Measurements from ENCODE around the gene EYS.

EYS gene

DNA sequence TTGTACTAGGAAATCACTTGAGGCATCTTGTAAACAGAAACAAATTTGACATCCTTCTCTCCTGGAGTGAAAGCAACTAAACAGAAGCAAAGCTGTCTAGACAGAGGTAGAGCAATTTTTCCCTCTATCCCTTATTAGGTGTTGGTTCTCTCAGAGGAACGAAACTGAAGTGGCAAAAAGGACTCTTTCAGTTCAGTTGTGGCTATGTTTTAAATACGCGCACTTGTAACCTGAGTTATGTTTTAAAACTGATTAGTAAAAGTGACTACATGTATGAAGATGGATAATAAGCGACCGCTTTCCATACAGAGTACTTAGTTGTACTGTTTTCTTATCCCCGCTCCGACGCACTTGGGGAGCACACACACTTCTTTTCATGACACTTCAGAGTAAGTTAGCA lies 1520.4 kb downstream of the EYS start:
- H3K27ac ChIP-seq, result no peak overlapping the region
- TF ChIP-seq ZFX (IDR thresholded peaks at IDR 0.05) (no peak), CTCF (conservative IDR thresholded peaks at IDR 0.05) (no peak)

DNA sequence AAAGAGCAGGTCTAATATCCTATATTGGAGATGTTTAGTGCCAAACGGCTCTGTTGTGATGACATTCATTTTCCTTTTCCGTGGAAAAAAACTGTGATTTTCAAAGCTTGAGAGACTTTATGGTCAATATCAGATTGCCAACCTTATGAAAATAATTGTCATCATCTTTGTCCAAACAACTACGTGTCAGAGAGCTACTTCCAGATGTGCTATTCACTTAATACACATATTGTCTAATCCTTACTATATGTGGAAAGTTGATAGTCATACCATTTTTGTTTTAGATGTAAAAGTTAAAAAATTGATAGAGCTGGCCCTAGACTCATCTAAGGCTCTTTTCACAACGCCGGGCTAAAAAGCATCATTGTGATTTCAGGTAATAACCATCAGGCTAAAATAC lies 1521.4 kb downstream of the EYS start:
- TF ChIP-seq ZFX (IDR thresholded peaks at IDR 0.05) (no peak), CTCF (conservative IDR thresholded peaks at IDR 0.05) (no peak)
- H3K27ac ChIP-seq, result no peak overlapping the region

DNA sequence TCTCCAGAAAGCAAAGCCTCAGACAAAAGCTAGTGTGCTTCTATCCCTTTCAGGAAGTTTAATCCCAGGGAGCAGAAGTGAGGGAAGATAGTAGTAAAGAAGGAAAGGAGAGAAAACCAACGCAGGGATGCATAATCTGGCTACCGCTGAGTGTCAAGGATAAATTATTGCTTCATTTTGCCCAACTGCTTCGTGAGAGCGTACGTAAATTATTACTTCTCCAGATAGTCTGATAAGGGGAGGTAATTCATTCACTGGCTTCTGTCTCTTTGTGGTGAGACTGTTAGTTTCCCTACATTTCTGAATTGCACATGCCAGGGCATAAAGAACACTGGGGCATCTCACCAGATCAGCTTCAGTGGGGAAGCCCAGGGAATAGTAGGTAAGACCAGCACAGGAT lies 1531.7 kb downstream of the EYS start:
- no peak overlapping the region for H3K27ac ChIP-seq
- no peak for TF ChIP-seq ZFX (IDR thresholded peaks at IDR 0.05)
- no peak for TF ChIP-seq CTCF (conservative IDR thresholded peaks at IDR 0.05)

- H3K27ac ChIP-seq, result no peak overlapping the region
- no peak for TF ChIP-seq CTCF (conservative IDR thresholded peaks at IDR 0.05)
- no peak for TF ChIP-seq ZFX (IDR thresholded peaks at IDR 0.05)
Observed at GRCh38 chr6:64170316-64170715, 1536.7 kb downstream of the EYS start.

DNA sequence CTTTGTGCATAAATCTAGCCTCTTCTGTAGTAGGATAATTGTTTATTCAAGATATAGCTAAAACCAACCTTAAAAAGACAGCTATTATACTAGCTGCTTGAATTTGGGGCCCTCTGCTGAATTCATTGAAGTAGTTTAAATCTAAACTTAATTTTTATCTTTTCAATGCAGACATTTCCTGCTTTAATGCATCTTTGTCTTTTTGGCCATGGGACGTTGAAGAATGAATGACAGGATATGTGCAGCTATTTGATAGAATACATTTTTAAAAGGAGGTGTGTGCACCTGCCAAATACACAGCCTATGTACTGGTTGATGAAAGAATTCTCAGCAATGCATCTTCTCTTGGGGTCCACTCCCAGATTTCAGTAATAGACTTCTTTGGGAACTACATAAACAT lies 1546.5 kb downstream of the EYS start:
- no peak overlapping the region for H3K27ac ChIP-seq
- TF ChIP-seq ZFX (IDR thresholded peaks at IDR 0.05) (no peak), CTCF (conservative IDR thresholded peaks at IDR 0.05) (no peak)

- TF ChIP-seq CTCF (conservative IDR thresholded peaks at IDR 0.05), result no peak
- no peak for TF ChIP-seq ZFX (IDR thresholded peaks at IDR 0.05)
- no peak overlapping the region for H3K27ac ChIP-seq
Observed at GRCh38 chr6:64155063-64155462, 1552.0 kb downstream of the EYS start.

DNA sequence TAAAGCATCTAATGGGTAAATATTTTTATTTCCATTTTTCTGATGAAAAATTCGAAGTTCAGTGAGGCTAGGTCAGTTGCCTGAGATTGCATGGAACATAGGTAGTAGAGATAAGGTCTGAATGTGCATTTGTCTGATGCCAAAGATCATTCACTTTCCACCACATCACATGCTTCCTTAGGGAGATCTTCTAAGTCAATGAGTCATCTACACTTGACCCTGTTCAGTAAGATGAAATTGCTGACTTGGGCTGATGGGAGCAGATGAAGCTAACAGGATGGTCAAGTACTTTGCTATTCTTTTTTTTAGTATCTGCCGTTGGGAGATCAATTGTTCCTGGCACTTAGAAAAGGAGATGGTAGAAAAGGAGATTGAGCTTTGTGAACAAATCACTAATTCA lies 1560.2 kb downstream of the EYS start:
- H3K27ac ChIP-seq, result no peak overlapping the region
- TF ChIP-seq ZFX (IDR thresholded peaks at IDR 0.05), result no peak
- TF ChIP-seq CTCF (conservative IDR thresholded peaks at IDR 0.05), result no peak

All from C4-2B (cell line).